Endothelial cell of umbilical vein (primary cell): ENCODE measurements around the gene TRIM40. TPM values are rescaled to one million over a fixed set of nuclear protein-coding genes. Genes with fewer than 3 reads are reported as not detected.

Source experiments
- BruUV-seq: library from RNA; stranded (reverse); fragments of 400-500 nt; replicated peaks from 2 replicates; lab custom pipeline; 2021; lab: Mats Ljungman, UMichigan
- CTCF ChIA-PET: fragments of 300-600, 350-600 bp; sonication (Branson Sonifier 250); formaldehyde crosslinking; loops from one replicate; lab custom pipeline; 2021; ENCODE audit warnings: antibody characterized with exemption, inconsistent platforms; lab: Charles Lee
- POLR2A ChIA-PET: fragments of 300-600, 350-600 bp; sonication (Branson Sonifier 250); formaldehyde crosslinking; loops from one replicate; lab custom pipeline; 2021; ENCODE audit warnings: antibody characterized with exemption, inconsistent platforms; lab: Charles Lee
- DNase-seq: peaks from one replicate; pipeline ENCODE4 v3.0.0-alpha.2; 2011; ENCODE audit warnings: low read depth, low spot score
- FAIRE-seq: peaks from 2 replicates; lab custom pipeline; 2011; peaks lifted over from hg19 to GRCh38; lab: Jason Lieb, UNC
- H2AFZ ChIP-seq: 2 replicates; pipeline ENCODE4 v1.6.0; 2012; ENCODE audit warnings: low read depth, low read length, control low read depth, inconsistent platforms
- H3K27ac ChIP-seq: 2 replicates; pipeline ENCODE4 v1.5.1; 2011; ENCODE audit warnings: low read depth, mild to moderate bottlenecking, control low read depth, low read length, moderate library complexity; ENCODE audit not compliant: insufficient read depth
- H3K27me3 ChIP-seq, 2 experiments: 2 replicates each; pipeline versions ENCODE4 v1.6.0 to v1.6.1; 2011; ENCODE audit warnings: low read length in 2 of 2, mixed read lengths in 1 of 2; ENCODE audit not compliant: control insufficient read depth in 2 of 2, insufficient read depth in 2 of 2
- H3K36me3 ChIP-seq, 2 experiments: 2 replicates in 1 of 2; 3 replicates in 1 of 2; pipeline ENCODE4 v1.5.1; 2011; ENCODE audit warnings: low read length in 2 of 2, mild to moderate bottlenecking in 1 of 2, moderate library complexity in 1 of 2; ENCODE audit not compliant: control insufficient read depth in 2 of 2, insufficient read depth in 2 of 2; ENCODE audit errors: extremely low read depth in 1 of 2
- H3K4me1 ChIP-seq: 3 replicates; pipeline ENCODE4 v1.5.1; 2011; ENCODE audit warnings: mild to moderate bottlenecking, low read length; ENCODE audit not compliant: control insufficient read depth, insufficient read depth; ENCODE audit errors: extremely low read depth
- H3K4me2 ChIP-seq: 2 replicates; pipeline ENCODE4 v1.6.1; 2011; ENCODE audit warnings: low read length, control low read depth, mixed read lengths; ENCODE audit not compliant: insufficient read depth
- H3K4me3 ChIP-seq, 3 experiments: fragments of 200-600 bp in 1 of 3; sonication (generic), shearing (Covaris generic) in 1 of 3; replicated peaks in 1 of 3; 2 replicates each; pipeline ENCODE4 v1.5.1; 2011 to 2016; ENCODE audit warnings: control low read depth in 3 of 3, low read length in 3 of 3, mild to moderate bottlenecking in 2 of 3, inconsistent platforms in 1 of 3, low read depth in 1 of 3, moderate library complexity in 1 of 3; ENCODE audit not compliant: insufficient read depth in 1 of 3
- H3K79me2 ChIP-seq: 2 replicates; pipeline ENCODE4 v1.6.0; 2012; ENCODE audit warnings: low read length, inconsistent platforms; ENCODE audit not compliant: control insufficient read depth, insufficient read depth
- H3K9ac ChIP-seq: replicated peaks from 2 replicates; pipeline ENCODE3; 2011; ENCODE audit warnings: low read length, control low read depth; ENCODE audit not compliant: insufficient read depth; ENCODE audit errors: extremely low read depth
- H3K9me1 ChIP-seq: replicated peaks from 3 replicates; pipeline ENCODE4 v1.6.0; 2011; ENCODE audit warnings: mild to moderate bottlenecking, low read length; ENCODE audit not compliant: control insufficient read depth, insufficient read depth; ENCODE audit errors: extremely low read depth
- H3K9me3 ChIP-seq: replicated peaks from 2 replicates; pipeline ENCODE4 v1.5.1; 2012; ENCODE audit warnings: low read length, inconsistent platforms; ENCODE audit not compliant: control insufficient read depth, insufficient read depth
- H4K20me1 ChIP-seq: replicated peaks from 2 replicates; pipeline ENCODE3; 2011; ENCODE audit warnings: mild to moderate bottlenecking, low read length; ENCODE audit not compliant: control insufficient read depth, insufficient read depth; ENCODE audit errors: extremely low read depth
- EZH2 ChIP-seq: IDR thresholded peaks from 2 replicates; pipeline ENCODE4 v1.6.1; 2012; ENCODE audit warnings: borderline replicate concordance, low read depth, mild to moderate bottlenecking, moderate library complexity, low read length, inconsistent platforms; ENCODE audit not compliant: severe bottlenecking
- FOS ChIP-seq: IDR thresholded peaks from 2 replicates; pipeline ENCODE4 v1.6.1; 2011; ENCODE audit warnings: mild to moderate bottlenecking, low read length, moderate library complexity, borderline replicate concordance; ENCODE audit not compliant: insufficient read depth
- GATA2 ChIP-seq: IDR thresholded peaks from 2 replicates; pipeline ENCODE4 v1.7.0; 2011; ENCODE audit warnings: low read depth, mild to moderate bottlenecking, moderate library complexity, mixed read lengths, low read length; ENCODE audit not compliant: insufficient read length, insufficient read depth
- JUN ChIP-seq: IDR thresholded peaks from 2 replicates; pipeline ENCODE4 v1.6.1; 2011; ENCODE audit warnings: borderline replicate concordance, low read depth; ENCODE audit not compliant: insufficient read length, insufficient read depth
- MYC ChIP-seq: IDR thresholded peaks from one replicate; pipeline ENCODE4 v1.6.1; 2011; ENCODE audit warnings: mild to moderate bottlenecking, low read depth, low read length
- POLR2A ChIP-seq: IDR thresholded peaks from 2 replicates; pipeline ENCODE4 v1.6.1; 2012; ENCODE audit warnings: low read depth, mild to moderate bottlenecking, control low read depth, low read length
- POLR2AphosphoS5 ChIP-seq: IDR thresholded peaks from 2 replicates; pipeline ENCODE4 v1.6.1; 2012; ENCODE audit warnings: low read depth, mild to moderate bottlenecking, control low read depth, low read length, moderate library complexity; ENCODE audit not compliant: insufficient read depth
- dilution Hi-C: fragments of 300-500 bp; cut with MboI; formaldehyde crosslinking; loops from one replicate; pipeline ENCODE4 v1.15.0; 2019; ENCODE audit warnings: low sequenced_read_pairs; ENCODE audit not compliant: extremely low pct_ligation_motif_present
- intact Hi-C: fragments of 100-400 bp; cut with micrococcal nuclease; formaldehyde crosslinking; loops from one replicate; pipeline ENCODE4 v1.10.0; 2022
- polyA plus RNA-seq, 4 experiments: library from polyadenylated mRNA; depleted of rRNA in 3 of 4; stranded (reverse) in 3 of 4; unstranded in 1 of 4; fragments of >200 nt; gene quantifications; 2 replicates each; pipeline versions ENCODE4 v1.2.1 to v1.2.3, GENCODE V29; 2011 to 2012; ENCODE audit warnings: missing spikeins in 1 of 4
- small RNA-seq: library from RNA; depleted of rRNA; stranded (forward); fragments of <200 nt; gene quantifications from one replicate; pipeline ENCODE3, GENCODE V24; 2012; ENCODE audit warnings: low replicate concordance, low read depth; ENCODE audit not compliant: insufficient read depth, insufficient read length
- total RNA-seq: library from RNA; stranded (reverse); gene quantifications from 2 replicates; pipeline ENCODE4 v1.2.3, GENCODE V29; 2021
- TF ChIP-seq, protein P1 (sequence below), 2 donors: IDR thresholded peaks; 1 replicate in 1 of 2; 2 replicates in 1 of 2; pipeline ENCODE4 v1.5.1; 2011; ENCODE audit warnings: low read length in 2 of 2, mild to moderate bottlenecking in 2 of 2, moderate library complexity in 2 of 2, control low read depth in 1 of 2, inconsistent platforms in 1 of 2, low read depth in 1 of 2; ENCODE audit not compliant: insufficient read depth in 1 of 2; ENCODE audit errors: extremely low read depth in 1 of 2
- TF ChIP-seq, protein P2 (sequence below): IDR thresholded peaks from 2 replicates; pipeline ENCODE4 v1.6.1; 2011; ENCODE audit not compliant: insufficient read depth, insufficient read length

TRIM40 gene
- total and polyA plus RNA-seq, 2 donors (not counting 3 experiments of a cell fraction or from before 2014, with no cell fraction given), result not detected

GRCh38 chr6:30196376-30196775 lies 60.4 kb downstream of the TRIM40 start:
- Histone ChIP-seq H4K20me1 (no peaks in the 10 kb centered on the region), H3K9me1 (no peaks in the 10 kb centered on the region), H3K27me3 (no peaks in the 10 kb centered on the region), H3K9ac (no peak overlapping the region), H3K79me2 (no peaks in the 10 kb centered on the region), H3K36me3 (peaks cover 14 to 27% of the 10 kb centered on the region in 2 experiments), H3K4me2 (no peak overlapping the region), H3K9me3 (no peaks in the 10 kb centered on the region), H3K4me3 (no peak overlapping the region), H3K27ac (no peak overlapping the region), H3K4me1 (no peaks in the 10 kb centered on the region), H2AFZ (no peak overlapping the region)
- FAIRE-seq (no peak), DNase-seq (no peak)
- dilution Hi-C loops, result no loop called here
- TF ChIP-seq, protein P1, sequence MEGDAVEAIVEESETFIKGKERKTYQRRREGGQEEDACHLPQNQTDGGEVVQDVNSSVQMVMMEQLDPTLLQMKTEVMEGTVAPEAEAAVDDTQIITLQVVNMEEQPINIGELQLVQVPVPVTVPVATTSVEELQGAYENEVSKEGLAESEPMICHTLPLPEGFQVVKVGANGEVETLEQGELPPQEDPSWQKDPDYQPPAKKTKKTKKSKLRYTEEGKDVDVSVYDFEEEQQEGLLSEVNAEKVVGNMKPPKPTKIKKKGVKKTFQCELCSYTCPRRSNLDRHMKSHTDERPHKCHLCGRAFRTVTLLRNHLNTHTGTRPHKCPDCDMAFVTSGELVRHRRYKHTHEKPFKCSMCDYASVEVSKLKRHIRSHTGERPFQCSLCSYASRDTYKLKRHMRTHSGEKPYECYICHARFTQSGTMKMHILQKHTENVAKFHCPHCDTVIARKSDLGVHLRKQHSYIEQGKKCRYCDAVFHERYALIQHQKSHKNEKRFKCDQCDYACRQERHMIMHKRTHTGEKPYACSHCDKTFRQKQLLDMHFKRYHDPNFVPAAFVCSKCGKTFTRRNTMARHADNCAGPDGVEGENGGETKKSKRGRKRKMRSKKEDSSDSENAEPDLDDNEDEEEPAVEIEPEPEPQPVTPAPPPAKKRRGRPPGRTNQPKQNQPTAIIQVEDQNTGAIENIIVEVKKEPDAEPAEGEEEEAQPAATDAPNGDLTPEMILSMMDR (IDR thresholded peaks at IDR 0.05; ENCODE audit: extremely low read depth in 1 of 2, insufficient read depth in 1 of 2, low read depth in 1 of 2, low read length in 2 of 2), result no peak
- TF ChIP-seq JUN (no peak), POLR2A (no peak), GATA2 (no peak), FOS (no peak), EZH2 (no peak), MYC (no peak), POLR2AphosphoS5 (no peak)
- TF ChIP-seq, protein P2, sequence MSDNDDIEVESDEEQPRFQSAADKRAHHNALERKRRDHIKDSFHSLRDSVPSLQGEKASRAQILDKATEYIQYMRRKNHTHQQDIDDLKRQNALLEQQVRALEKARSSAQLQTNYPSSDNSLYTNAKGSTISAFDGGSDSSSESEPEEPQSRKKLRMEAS, result no peak
- POLR2A ChIA-PET, result no interaction called here
- intact Hi-C loops, result no loop called here
- no TSS peak for BruUV-seq
- CTCF ChIA-PET, result no interaction called here

Small RNA genes lying within 50 kb of the gene (small RNA-seq; reads per million reads assigned to genes)
- gene RF00554, result not detected

Other genes with a start within 250 kb of the TRIM40 start
- gene HLA-A, start 193.6 kb upstream of the TRIM40 start, total RNA-seq, result 153 and 294 TPM in 2 replicates
- gene HLA-A, start 193.6 kb upstream of the TRIM40 start, polyA plus RNA-seq, result 822 and 905 TPM in 2 replicates
- gene POLR1H, start 74.9 kb upstream of the TRIM40 start, total RNA-seq, result 32.5 and 42.5 TPM in 2 replicates
- 65.3 and 66.7 TPM in 2 replicates for gene POLR1H, start 74.9 kb upstream of the TRIM40 start, polyA plus RNA-seq
- 32.4 and 37.6 TPM in 2 replicates for gene PPP1R11, start 68.9 kb upstream of the TRIM40 start, total RNA-seq
- gene PPP1R11, start 68.9 kb upstream of the TRIM40 start, polyA plus RNA-seq, result 43.0 and 44.1 TPM in 2 replicates
- gene RNF39, start 60.4 kb upstream of the TRIM40 start, total RNA-seq, result not detected in 2 replicates
- not detected in 2 replicates for gene RNF39, start 60.4 kb upstream of the TRIM40 start, polyA plus RNA-seq
- not detected in 2 replicates for gene TRIM31, start 23.1 kb upstream of the TRIM40 start, total RNA-seq
- gene TRIM31, start 23.1 kb upstream of the TRIM40 start, polyA plus RNA-seq, result not detected in 2 replicates
- gene TRIM10, start 25.1 kb downstream of the TRIM40 start, total RNA-seq, result not detected in 2 replicates
- gene TRIM10, start 25.1 kb downstream of the TRIM40 start, polyA plus RNA-seq, result not detected in 2 replicates
- not detected in 2 replicates for gene TRIM15, start 27.4 kb downstream of the TRIM40 start, total RNA-seq
- gene TRIM15, start 27.4 kb downstream of the TRIM40 start, polyA plus RNA-seq, result not detected in 2 replicates
- 34.5 and 35.0 TPM in 2 replicates for gene TRIM26, start 77.3 kb downstream of the TRIM40 start, total RNA-seq
- gene TRIM26, start 77.3 kb downstream of the TRIM40 start, polyA plus RNA-seq, result 30.4 and 30.9 TPM in 2 replicates
- 13.1 and 13.5 TPM in 2 replicates for gene TRIM39, start 190.8 kb downstream of the TRIM40 start, total RNA-seq
- 5.6 TPM in 2 replicates for gene TRIM39, start 190.8 kb downstream of the TRIM40 start, polyA plus RNA-seq
- 35.0 and 35.3 TPM in 2 replicates for gene RPP21, start 209.0 kb downstream of the TRIM40 start, total RNA-seq
- 101 and 167 TPM in 2 replicates for gene RPP21, start 209.0 kb downstream of the TRIM40 start, polyA plus RNA-seq